Neuronal stem cell (in vitro differentiated cells): ENCODE data around the gene IFTAP.

ENCODE experiments used
- DNase-seq: peaks from one replicate; pipeline ENCODE4 v3.0.0-alpha.2; 2013; ENCODE audit warnings: low spot score
- H2AFZ ChIP-seq: one replicate; pipeline ENCODE4 v1.6.1; 2013; ENCODE audit warnings: mild to moderate bottlenecking, low read length, inconsistent platforms
- H2AK5ac ChIP-seq: 2 replicates; pipeline ENCODE4 v1.6.1; 2013; ENCODE audit warnings: low read depth, mild to moderate bottlenecking, inconsistent platforms, low read length, moderate library complexity, mixed read lengths
- H2BK120ac ChIP-seq: 2 replicates; pipeline ENCODE4 v1.6.1; 2013; ENCODE audit warnings: low read depth, mild to moderate bottlenecking, inconsistent platforms, low read length, moderate library complexity, mixed read lengths
- H2BK12ac ChIP-seq: one replicate; pipeline ENCODE4 v1.6.1; 2013; ENCODE audit warnings: low read length, inconsistent platforms
- H2BK15ac ChIP-seq: 2 replicates; pipeline ENCODE4 v1.6.1; 2013; ENCODE audit warnings: mild to moderate bottlenecking, low read length, inconsistent platforms, mixed read lengths
- H2BK5ac ChIP-seq: one replicate; pipeline ENCODE4 v1.6.1; 2013; ENCODE audit warnings: inconsistent platforms, mild to moderate bottlenecking, low read length, moderate library complexity
- H3K14ac ChIP-seq: one replicate; pipeline ENCODE4 v1.6.1; 2013; ENCODE audit warnings: low read length, inconsistent platforms
- H3K18ac ChIP-seq: 2 replicates; pipeline ENCODE4 v1.6.1; 2013; ENCODE audit warnings: low read length, inconsistent platforms
- H3K23ac ChIP-seq: 2 replicates; pipeline ENCODE4 v1.6.1; 2013; ENCODE audit warnings: low read depth, mild to moderate bottlenecking, mixed read lengths, low read length, inconsistent platforms; ENCODE audit not compliant: poor library complexity
- H3K27ac ChIP-seq: replicated peaks from 3 replicates; pipeline ENCODE4 v1.5.1; 2013; ENCODE audit warnings: low read length, inconsistent platforms
- H3K27me3 ChIP-seq, 3 experiments: 2 replicates each; pipeline ENCODE4 v1.6.1; 2013; ENCODE audit warnings: low read length in 3 of 3, mild to moderate bottlenecking in 2 of 3, inconsistent platforms in 1 of 3, low read depth in 1 of 3, mixed read lengths in 1 of 3, moderate library complexity in 1 of 3; ENCODE audit not compliant: control insufficient read depth in 3 of 3, insufficient read depth in 3 of 3
- H3K36me3 ChIP-seq, 2 donors: replicated peaks in 1 of 2; 2 replicates each; pipeline ENCODE4 v1.6.1; 2013; ENCODE audit warnings: low read length in 2 of 2; ENCODE audit not compliant: control insufficient read depth in 2 of 2, insufficient read depth in 2 of 2
- H3K4ac ChIP-seq: 2 replicates; pipeline ENCODE4 v1.6.1; 2013; ENCODE audit warnings: inconsistent platforms, mild to moderate bottlenecking, low read length, moderate library complexity
- H3K4me1 ChIP-seq, 2 donors: 1 replicate in 1 of 2; 2 replicates in 1 of 2; pipeline ENCODE4 v1.6.1; 2013; ENCODE audit warnings: low read length in 2 of 2, low read depth in 1 of 2; ENCODE audit not compliant: control insufficient read depth in 2 of 2, insufficient read depth in 1 of 2
- H3K4me2 ChIP-seq: one replicate; pipeline ENCODE4 v1.6.1; 2013; ENCODE audit warnings: mild to moderate bottlenecking, low read length, inconsistent platforms; ENCODE audit not compliant: insufficient read depth, poor library complexity, severe bottlenecking
- H3K4me3 ChIP-seq, 2 donors: 2 replicates each; pipeline ENCODE4 v1.5.1; 2013; ENCODE audit warnings: low read length in 2 of 2, mild to moderate bottlenecking in 2 of 2, inconsistent platforms in 1 of 2, moderate library complexity in 1 of 2
- H3K79me1 ChIP-seq: one replicate; pipeline ENCODE4 v1.6.1; 2013; ENCODE audit warnings: low read depth, mild to moderate bottlenecking, inconsistent platforms, low read length, moderate library complexity
- H3K9ac ChIP-seq: one replicate; pipeline ENCODE4 v1.6.1; 2013; ENCODE audit warnings: mild to moderate bottlenecking, low read depth, low read length, inconsistent platforms; ENCODE audit not compliant: poor library complexity
- H3K9me3 ChIP-seq, 2 donors: replicated peaks in 1 of 2; 2 replicates each; pipeline versions ENCODE3 to v1.6.1; 2013; ENCODE audit warnings: low read length in 2 of 2, mild to moderate bottlenecking in 2 of 2, inconsistent platforms in 1 of 2, low read depth in 1 of 2, mixed read lengths in 1 of 2, moderate library complexity in 1 of 2; ENCODE audit not compliant: control insufficient read depth in 2 of 2, insufficient read depth in 1 of 2
- H4K8ac ChIP-seq: one replicate; pipeline ENCODE4 v1.6.1; 2013; ENCODE audit warnings: low read depth, mild to moderate bottlenecking, inconsistent platforms, low read length, moderate library complexity
- H4K91ac ChIP-seq: one replicate; pipeline ENCODE4 v1.6.1; 2013; ENCODE audit warnings: low read length, low read depth, mild to moderate bottlenecking, inconsistent platforms; ENCODE audit not compliant: poor library complexity
- WGBS, 2 donors: extraction: QIAGEN DNeasy Blood & Tissue Kit; methylation state at CpG; one replicate each; pipeline ENCODE4 v1.1.7; 2013; ENCODE audit warnings: missing lambda C conversion rate in 2 of 2, mixed read lengths in 1 of 2; ENCODE audit not compliant: insufficient read length in 2 of 2, insufficient replicate concordance in 1 of 2; ENCODE audit errors: extremely low coverage in 2 of 2; 5-methylcytosine and 5-hydroxymethylcytosine counted together

IFTAP gene

DNA sequence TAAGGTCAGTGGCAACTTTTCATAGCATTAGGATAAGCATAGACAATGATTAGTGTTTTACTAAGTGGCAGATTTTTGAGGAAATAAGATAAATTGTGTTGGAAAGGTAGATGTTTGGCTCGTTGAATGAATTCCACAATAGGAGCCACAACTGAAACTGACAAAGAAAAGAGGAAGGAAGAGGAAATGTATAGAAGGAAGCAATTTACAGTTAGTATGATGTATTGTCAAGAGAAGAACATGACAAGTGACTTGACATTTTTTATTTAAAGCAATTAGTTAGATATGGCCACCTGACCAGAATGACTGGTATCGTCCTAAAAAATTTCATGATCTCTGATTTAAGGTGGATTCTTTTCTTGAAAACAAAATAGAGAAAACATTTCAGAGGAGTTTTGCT is 6.9 kb downstream of the IFTAP start:
- Histone ChIP-seq H3K27me3 (no peaks in the 10 kb centered on the region), H3K36me3 (no peaks in the 10 kb centered on the region), H2BK12ac (no peak overlapping the region), H2BK120ac (no peak overlapping the region), H2BK15ac (no peak overlapping the region), H2AK5ac (no peak overlapping the region), H3K23ac (no peak overlapping the region), H2AFZ (no peak overlapping the region), H4K8ac (no peak overlapping the region), H3K9ac (no peak overlapping the region), H3K14ac (no peak overlapping the region), H3K27ac (no peak overlapping the region), H3K4me1 (no peaks in the 10 kb centered on the region), H2BK5ac (no peak overlapping the region), H3K9me3 (no peaks in the 10 kb centered on the region), H3K4me2 (no peak overlapping the region), H4K91ac (no peak overlapping the region), H3K4ac (no peak overlapping the region), H3K18ac (no peak overlapping the region), H3K4me3 (no peak overlapping the region), H3K79me1 (no peaks in the 10 kb centered on the region)
- 100% methylated on average over 1 of the region's 2 CpGs; no CpG with 5 or more reads in 1 of the 2 donors for WGBS, 2 donors
- no peak for DNase-seq

DNA sequence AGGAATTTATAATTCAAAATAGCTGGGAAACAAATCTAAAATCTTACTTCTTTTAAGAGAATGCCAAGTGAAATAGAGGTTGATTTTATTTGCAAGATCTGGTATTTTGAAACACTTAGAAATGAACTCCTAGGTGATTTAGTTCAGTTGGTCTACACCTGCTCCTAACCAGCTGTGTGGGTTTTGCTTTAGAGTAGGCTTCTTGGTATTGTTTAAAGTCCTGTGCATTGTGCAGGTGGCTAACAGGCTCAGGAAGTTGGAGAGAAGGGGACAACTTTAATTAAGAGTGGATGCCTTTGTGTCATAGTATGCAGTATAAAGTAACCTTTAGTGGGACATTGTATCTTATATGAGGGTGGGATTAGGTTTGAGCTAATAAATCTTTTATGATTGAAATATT is 7.8 kb downstream of the IFTAP start:
- Histone ChIP-seq H3K18ac (no peak overlapping the region), H2AFZ (no peak overlapping the region), H3K27ac (no peak overlapping the region), H3K4ac (no peak overlapping the region), H3K23ac (no peak overlapping the region), H2BK15ac (no peak overlapping the region), H3K36me3 (no peaks in the 10 kb centered on the region), H3K9ac (no peak overlapping the region), H4K8ac (no peak overlapping the region), H2AK5ac (no peak overlapping the region), H3K9me3 (no peaks in the 10 kb centered on the region), H3K4me3 (no peak overlapping the region), H3K27me3 (no peaks in the 10 kb centered on the region), H3K79me1 (no peaks in the 10 kb centered on the region), H3K4me1 (no peaks in the 10 kb centered on the region), H2BK120ac (no peak overlapping the region), H2BK5ac (no peak overlapping the region), H4K91ac (no peak overlapping the region), H3K14ac (no peak overlapping the region), H2BK12ac (no peak overlapping the region), H3K4me2 (no peak overlapping the region)
- no peak for DNase-seq

DNA sequence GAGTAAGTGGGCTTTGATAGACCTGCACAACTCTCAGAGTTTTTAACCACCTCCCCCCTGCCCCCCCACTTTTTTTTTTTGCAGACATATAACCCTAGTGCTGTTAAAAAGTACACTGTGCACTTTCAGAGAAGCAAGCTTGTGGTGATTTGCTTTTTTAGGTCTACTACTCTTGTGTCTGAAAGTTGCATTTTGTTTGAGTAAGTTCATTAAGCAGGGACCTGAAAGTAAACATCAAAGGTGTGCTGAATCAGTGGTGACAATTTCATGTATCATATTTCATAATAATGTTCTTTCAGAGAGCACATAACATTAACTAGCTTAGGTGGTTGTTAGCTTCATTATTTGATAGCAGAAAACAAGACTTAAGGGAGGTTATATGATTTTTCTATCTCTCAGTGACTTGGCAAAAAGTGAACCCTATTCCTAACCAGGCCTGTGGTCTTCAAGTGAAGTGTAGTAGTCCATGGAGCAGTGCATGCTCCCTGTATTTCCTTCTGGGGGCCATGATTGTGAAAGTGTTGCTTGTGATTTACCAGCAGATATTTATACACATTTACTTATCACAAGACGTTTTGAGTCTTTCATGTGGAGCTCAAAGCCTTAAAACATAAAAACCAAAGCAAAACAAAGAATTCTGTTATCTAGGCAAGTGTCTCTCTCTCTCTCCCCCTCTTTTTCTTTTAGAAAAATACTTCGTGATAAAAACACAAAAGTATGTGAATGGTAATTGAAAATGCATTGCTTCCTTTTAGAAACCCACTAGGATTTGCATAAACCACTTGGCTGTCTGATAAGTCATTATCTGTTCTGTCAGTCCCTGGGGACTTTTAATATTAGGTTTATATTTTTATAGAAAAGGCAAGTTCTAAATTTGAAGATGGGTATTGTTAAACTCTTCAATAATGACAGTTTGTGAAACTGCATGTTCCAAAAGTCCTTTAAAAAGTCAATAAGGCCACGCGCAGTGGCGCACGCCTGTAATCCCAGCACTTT is 11.2 kb downstream of the IFTAP start:
- H4K91ac ChIP-seq, result no peak overlapping the region
- H2BK12ac ChIP-seq, result no peak overlapping the region
- no peaks in the 10 kb centered on the region for H3K9me3 ChIP-seq
- H3K4me2 ChIP-seq, result no peak overlapping the region
- WGBS, 2 donors, result no CpG with 5 or more reads among the region's 6 CpGs
- no peak overlapping the region for H2BK5ac ChIP-seq
- no peaks in the 10 kb centered on the region for H3K79me1 ChIP-seq
- H2BK15ac ChIP-seq, result no peak overlapping the region
- no peaks in the 10 kb centered on the region for H3K27me3 ChIP-seq
- no peak overlapping the region for H3K27ac ChIP-seq
- no peak overlapping the region for H2BK120ac ChIP-seq
- H3K23ac ChIP-seq, result no peak overlapping the region
- no peak overlapping the region for H3K9ac ChIP-seq
- no peak overlapping the region for H4K8ac ChIP-seq
- no peak for DNase-seq
- H3K14ac ChIP-seq, result no peak overlapping the region
- H3K4ac ChIP-seq, result no peak overlapping the region
- no peak overlapping the region for H3K4me3 ChIP-seq
- H3K18ac ChIP-seq, result no peak overlapping the region
- H3K4me1 ChIP-seq, result no peaks in the 10 kb centered on the region
- H2AFZ ChIP-seq, result no peak overlapping the region
- H2AK5ac ChIP-seq, result no peak overlapping the region
- H3K36me3 ChIP-seq, result no peaks in the 10 kb centered on the region

DNA sequence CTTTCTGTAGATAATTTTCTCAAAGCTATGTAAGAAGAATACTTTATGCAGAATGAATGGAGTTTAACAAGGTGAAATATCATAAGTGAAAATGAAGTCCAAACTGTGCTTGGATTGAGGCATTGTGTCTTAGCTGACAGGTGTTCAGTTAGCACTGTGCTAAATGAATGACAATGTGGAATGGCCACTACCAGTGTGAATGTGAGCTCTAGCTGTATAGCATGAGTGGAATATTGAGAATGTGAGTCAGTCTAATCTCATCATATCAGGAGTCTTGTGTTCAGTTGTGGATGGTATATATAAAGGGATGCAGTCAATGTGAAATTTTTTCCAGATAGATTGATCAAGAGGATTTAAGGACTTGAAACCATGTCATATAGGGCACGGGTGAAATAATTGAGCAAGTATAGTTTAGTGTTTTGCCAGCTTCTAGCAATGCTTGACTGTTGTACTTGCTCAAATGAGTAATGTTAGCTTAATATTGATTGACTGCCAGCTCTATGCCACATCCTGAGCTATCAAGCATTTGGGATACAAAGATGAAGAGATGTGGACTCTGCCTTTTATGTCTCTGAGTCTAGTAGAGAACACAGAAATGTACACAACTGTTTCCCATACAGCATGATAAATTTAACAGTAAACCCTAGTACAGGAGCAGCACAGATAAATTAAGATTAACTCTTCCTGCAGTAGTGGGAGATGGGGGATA is 14.3 kb downstream of the IFTAP start:
- no peaks in the 10 kb centered on the region for H3K27me3 ChIP-seq
- H3K9ac ChIP-seq, result no peak overlapping the region
- H2AFZ ChIP-seq, result no peak overlapping the region
- no peak overlapping the region for H3K18ac ChIP-seq
- WGBS, 2 donors, result no CpG with 5 or more reads among the region's 1 CpG
- no peak overlapping the region for H3K14ac ChIP-seq
- H3K36me3 ChIP-seq, result peaks cover 0 to 5% of the 10 kb centered on the region in 2 donors
- H2BK5ac ChIP-seq, result no peak overlapping the region
- no peak overlapping the region for H2BK12ac ChIP-seq
- H3K27ac ChIP-seq, result no peak overlapping the region
- no peaks in the 10 kb centered on the region for H3K4me1 ChIP-seq
- no peak overlapping the region for H2BK120ac ChIP-seq
- H2AK5ac ChIP-seq, result no peak overlapping the region
- H4K91ac ChIP-seq, result no peak overlapping the region
- no peak overlapping the region for H3K4me3 ChIP-seq
- no peak overlapping the region for H4K8ac ChIP-seq
- no peaks in the 10 kb centered on the region for H3K79me1 ChIP-seq
- H2BK15ac ChIP-seq, result no peak overlapping the region
- no peak overlapping the region for H3K4ac ChIP-seq
- no peaks in the 10 kb centered on the region for H3K9me3 ChIP-seq
- H3K23ac ChIP-seq, result no peak overlapping the region
- H3K4me2 ChIP-seq, result no peak overlapping the region
- DNase-seq, result no peak
